Stimulated activated CD4-positive, alpha-beta T cell treated with anti-CD3 and anti-CD28 coated beads, Interleukin-12 subunit alpha, Interleukin-12 subunit beta, amount 100 ng/mL, for 24 hours (primary cell): Measurements from ENCODE around the gene CCDC107.

ENCODE experiments used
- DNase-seq, 2 experiments: peaks; one replicate each; pipeline ENCODE4 v3.0.0-alpha.2; 2020; ENCODE audit warnings: low read depth in 2 of 2

The CCDC107 gene

GRCh38 chr9:35702696-35703095 is 44.6 kb downstream of the CCDC107 start:
- DNase-seq: no peak

- no peak for DNase-seq
These were observed 46.0 kb downstream of the CCDC107 start for GRCh38 chr9:35703906-35704672.

GRCh38 chr9:35705372-35705771 is 47.3 kb downstream of the CCDC107 start:
- DNase-seq: no peak

- no peak for DNase-seq
These were observed 47.8 kb downstream of the CCDC107 start for GRCh38 chr9:35705836-35706430.

GRCh38 chr9:35706951-35707350 is 48.9 kb downstream of the CCDC107 start:
- no peak for DNase-seq

- DNase-seq: no peak
These were observed 50.1 kb downstream of the CCDC107 start for GRCh38 chr9:35708146-35708545.

GRCh38 chr9:35710818-35711500 is 52.9 kb downstream of the CCDC107 start:
- DNase-seq: no peak
